Lower leg skin (tissue), 4 donors: ENCODE data around the gene DAD1. TPM values are rescaled to one million over a fixed set of nuclear protein-coding genes. Genes with fewer than 3 reads are reported as not detected.

ENCODE experiments used
- DNase-seq, 2 donors: peaks; one replicate each; pipeline ENCODE4 v3.0.0-alpha.2; 2019; ENCODE audit warnings: low spot score in 2 of 2
- H3K4me3 ChIP-seq: fragments of 200-600 bp; sonication (generic); 2 replicates; pipeline ENCODE4 v1.5.1; 2017; ENCODE audit warnings: mild to moderate bottlenecking, low read depth; ENCODE audit not compliant: poor library complexity, severe bottlenecking
- POLR2A ChIP-seq, 2 donors: fragments of 450-650 bp; IDR thresholded peaks; one replicate each; pipeline ENCODE4 v1.6.1; 2016 to 2017; ENCODE audit warnings: antibody characterized with exemption in 2 of 2, mild to moderate bottlenecking in 1 of 2, moderate library complexity in 1 of 2
- WGBS, 2 donors: methylation state at CpG; one replicate each; pipeline ENCODE4 v1.1.5; 2018; 5-methylcytosine and 5-hydroxymethylcytosine counted together
- intact Hi-C: fragments of 100-400 bp; cut with DNase I; formaldehyde crosslinking; loops from one replicate; pipeline ENCODE4 v1.15.0; 2023; ENCODE audit warnings: low total_unique reads
- total RNA-seq, 4 donors: library from RNA; depleted of rRNA; stranded (reverse); fragments of >200 nt; gene quantifications; one replicate each; pipeline ENCODE4 v1.1.0, GENCODE V29; 2016
- TF ChIP-seq, protein P1 (sequence below), 3 donors: fragments of 450-650 bp; IDR thresholded peaks; one replicate each; pipeline ENCODE4 v1.5.1; 2016; ENCODE audit warnings: antibody characterized with exemption in 3 of 3, mild to moderate bottlenecking in 3 of 3, moderate library complexity in 2 of 3

The DAD1 gene
- total RNA-seq, 4 donors from 2014 or later: 103 to 131 (median 124) TPM

- no peak for DNase-seq
- 91 to 95% methylated on average over 8 of the region's 8 CpGs for WGBS, 2 donors
- intact Hi-C loops: no loop called here
- no peak overlapping the region for H3K4me3 ChIP-seq
- no peak for TF ChIP-seq POLR2A (IDR thresholded peaks at IDR 0.05)
- TF ChIP-seq, protein P1, sequence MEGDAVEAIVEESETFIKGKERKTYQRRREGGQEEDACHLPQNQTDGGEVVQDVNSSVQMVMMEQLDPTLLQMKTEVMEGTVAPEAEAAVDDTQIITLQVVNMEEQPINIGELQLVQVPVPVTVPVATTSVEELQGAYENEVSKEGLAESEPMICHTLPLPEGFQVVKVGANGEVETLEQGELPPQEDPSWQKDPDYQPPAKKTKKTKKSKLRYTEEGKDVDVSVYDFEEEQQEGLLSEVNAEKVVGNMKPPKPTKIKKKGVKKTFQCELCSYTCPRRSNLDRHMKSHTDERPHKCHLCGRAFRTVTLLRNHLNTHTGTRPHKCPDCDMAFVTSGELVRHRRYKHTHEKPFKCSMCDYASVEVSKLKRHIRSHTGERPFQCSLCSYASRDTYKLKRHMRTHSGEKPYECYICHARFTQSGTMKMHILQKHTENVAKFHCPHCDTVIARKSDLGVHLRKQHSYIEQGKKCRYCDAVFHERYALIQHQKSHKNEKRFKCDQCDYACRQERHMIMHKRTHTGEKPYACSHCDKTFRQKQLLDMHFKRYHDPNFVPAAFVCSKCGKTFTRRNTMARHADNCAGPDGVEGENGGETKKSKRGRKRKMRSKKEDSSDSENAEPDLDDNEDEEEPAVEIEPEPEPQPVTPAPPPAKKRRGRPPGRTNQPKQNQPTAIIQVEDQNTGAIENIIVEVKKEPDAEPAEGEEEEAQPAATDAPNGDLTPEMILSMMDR (IDR thresholded peaks at IDR 0.05): no peak
Measured at GRCh38 chr14:22537436-22538310, 51.4 kb downstream of the DAD1 start.

DNA sequence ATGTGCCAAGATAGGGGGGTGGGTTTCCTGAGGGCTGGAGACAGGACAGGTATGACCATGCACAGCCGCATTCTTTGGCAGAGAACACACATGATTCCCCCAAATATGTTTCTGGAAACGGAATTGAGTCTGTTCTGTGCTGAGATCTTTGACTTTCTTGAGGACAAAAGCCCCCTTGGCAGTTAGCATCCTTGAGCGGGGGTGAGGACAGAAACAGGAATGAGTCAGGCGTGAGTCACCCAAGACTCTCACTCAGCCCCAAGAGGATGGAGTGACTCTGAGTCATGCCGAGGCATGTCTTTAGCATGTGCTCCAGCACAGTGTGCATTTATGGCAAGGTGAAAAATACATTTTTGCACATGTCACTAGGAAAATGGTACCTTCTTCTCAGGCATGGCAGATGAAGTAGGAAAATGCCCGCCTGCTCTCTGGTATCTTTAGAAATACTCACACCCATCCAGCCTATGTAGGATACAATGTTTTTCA is 52.1 kb downstream of the DAD1 start:
- 18 to 21% methylated on average over 6 of the region's 6 CpGs for WGBS, 2 donors
- TF ChIP-seq, protein P1 (IDR thresholded peaks at IDR 0.05): no peak
- TF ChIP-seq POLR2A (IDR thresholded peaks at IDR 0.05): no peak
- H3K4me3 ChIP-seq: no peak overlapping the region
- intact Hi-C loops: no loop called here
- DNase-seq: peak; percentile 90 to 91

DNA sequence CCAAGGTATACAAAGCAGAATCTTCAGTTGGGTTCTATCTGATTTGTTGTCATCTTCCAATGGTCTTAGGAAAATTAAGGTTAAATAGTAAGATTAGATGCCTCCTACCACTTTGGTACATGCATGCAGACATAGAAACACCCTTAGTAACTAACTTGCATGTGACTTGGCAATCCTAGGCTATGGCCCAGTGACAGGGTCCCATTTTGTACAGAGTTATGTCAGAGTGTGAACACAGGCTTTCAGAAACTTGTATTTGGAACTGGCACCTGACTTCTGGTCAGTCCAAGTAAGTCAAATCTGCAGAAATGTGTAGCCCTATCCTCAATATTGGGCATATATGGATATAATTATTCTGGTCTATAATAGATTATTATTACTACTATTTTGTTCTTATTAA is 53.1 kb downstream of the DAD1 start:
- no peak for DNase-seq
- H3K4me3 ChIP-seq: no peak overlapping the region
- intact Hi-C loops: no loop called here
- TF ChIP-seq, protein P1 (IDR thresholded peaks at IDR 0.05): no peak
- TF ChIP-seq POLR2A (IDR thresholded peaks at IDR 0.05): no peak

GRCh38 chr14:22535126-22535525 is 53.9 kb downstream of the DAD1 start:
- H3K4me3 ChIP-seq: no peak overlapping the region
- intact Hi-C loops: no loop called here
- no peak for DNase-seq
- WGBS, 2 donors: 97 to 100% methylated on average over 1 of the region's 1 CpG
- TF ChIP-seq, protein P1 (IDR thresholded peaks at IDR 0.05): no peak
- no peak for TF ChIP-seq POLR2A (IDR thresholded peaks at IDR 0.05)

- TF ChIP-seq, protein P1 (IDR thresholded peaks at IDR 0.05): no peak
- no peak for TF ChIP-seq POLR2A (IDR thresholded peaks at IDR 0.05)
- intact Hi-C loops: no loop called here
- WGBS, 2 donors: 90 to 93% methylated on average over 5 of the region's 5 CpGs
- H3K4me3 ChIP-seq: no peak overlapping the region
- DNase-seq: no peak
Measured at GRCh38 chr14:22534547-22534946, 54.5 kb downstream of the DAD1 start.
